H1 (cell line): ENCODE results near the gene PTPRE. TPM values are rescaled to one million over a fixed set of nuclear protein-coding genes. Genes with fewer than 3 reads are reported as not detected.

Experiments
- polyA plus RNA-seq, 7 experiments: library from polyadenylated mRNA; depleted of rRNA in 3 of 7; stranded (reverse) in 5 of 7; unstranded in 2 of 7; fragments of >200 nt in 5 of 7; fragments of 200-250 nt in 2 of 7; gene quantifications; 1 replicate in 5 of 7; 2 replicates in 1 of 7; 4 replicates in 1 of 7; pipeline versions ENCODE4 v1.2.1 to v1.2.3, GENCODE V29; 2011 to 2013; ENCODE audit warnings: missing spikeins in 2 of 7, mixed read lengths in 2 of 7
- total RNA-seq: library from RNA; stranded (reverse); fragmentation: NEBNext Ultra II Directional; extraction: Animal tissue kit (Norgen Biotek cat#: 25700); gene quantifications from 2 replicates; pipeline ENCODE4 v1.2.1, GENCODE V29; 2021
- TF ChIP-seq, protein P1 (sequence below), 3 experiments: IDR thresholded peaks; 1 replicate in 2 of 3; 2 replicates in 1 of 3; pipeline versions ENCODE4 v1.5.1 to v1.6.1; 2011; ENCODE audit warnings: low read length in 3 of 3, mild to moderate bottlenecking in 3 of 3, inconsistent platforms in 2 of 3, low read depth in 1 of 3, moderate library complexity in 1 of 3; ENCODE audit not compliant: insufficient read depth in 1 of 3; ENCODE audit errors: control extremely low read depth in 1 of 3

Gene PTPRE
- total and polyA plus RNA-seq, 2 of the 8 experiments (the other 6 are each of a cell fraction or from before 2014, with no cell fraction given), result 0.33 to 0.54 TPM

DNA sequence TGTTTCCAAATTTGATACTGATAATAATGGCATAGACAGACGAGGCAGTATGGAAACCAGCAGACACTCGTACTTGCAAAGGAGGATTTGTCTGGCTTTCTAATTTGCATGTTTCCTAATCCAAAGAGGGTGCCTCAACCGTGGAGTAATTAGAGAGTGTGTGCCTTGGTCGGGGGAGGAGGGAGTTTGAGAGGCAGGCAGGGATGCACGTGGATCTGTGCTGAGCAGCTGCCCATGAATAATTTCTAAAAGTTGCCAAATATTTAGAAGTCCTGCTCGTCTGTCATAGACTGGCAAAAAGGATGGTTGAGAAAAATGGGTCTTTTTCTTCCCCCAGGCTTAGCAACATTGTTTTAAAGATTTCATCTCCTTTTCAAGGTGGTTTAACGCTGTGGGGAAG, 69.4 kb downstream of the PTPRE start (continued):
- TF ChIP-seq, protein P1, sequence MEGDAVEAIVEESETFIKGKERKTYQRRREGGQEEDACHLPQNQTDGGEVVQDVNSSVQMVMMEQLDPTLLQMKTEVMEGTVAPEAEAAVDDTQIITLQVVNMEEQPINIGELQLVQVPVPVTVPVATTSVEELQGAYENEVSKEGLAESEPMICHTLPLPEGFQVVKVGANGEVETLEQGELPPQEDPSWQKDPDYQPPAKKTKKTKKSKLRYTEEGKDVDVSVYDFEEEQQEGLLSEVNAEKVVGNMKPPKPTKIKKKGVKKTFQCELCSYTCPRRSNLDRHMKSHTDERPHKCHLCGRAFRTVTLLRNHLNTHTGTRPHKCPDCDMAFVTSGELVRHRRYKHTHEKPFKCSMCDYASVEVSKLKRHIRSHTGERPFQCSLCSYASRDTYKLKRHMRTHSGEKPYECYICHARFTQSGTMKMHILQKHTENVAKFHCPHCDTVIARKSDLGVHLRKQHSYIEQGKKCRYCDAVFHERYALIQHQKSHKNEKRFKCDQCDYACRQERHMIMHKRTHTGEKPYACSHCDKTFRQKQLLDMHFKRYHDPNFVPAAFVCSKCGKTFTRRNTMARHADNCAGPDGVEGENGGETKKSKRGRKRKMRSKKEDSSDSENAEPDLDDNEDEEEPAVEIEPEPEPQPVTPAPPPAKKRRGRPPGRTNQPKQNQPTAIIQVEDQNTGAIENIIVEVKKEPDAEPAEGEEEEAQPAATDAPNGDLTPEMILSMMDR (IDR thresholded peaks at IDR 0.05; ENCODE audit: control extremely low read depth in 1 of 3, insufficient read depth in 1 of 3, low read depth in 1 of 3, low read length in 3 of 3), result no peak
